HPDE6-E6E7 (cell line): ENCODE results near the gene CREB3L4.
"Not testable (repeated sequence)": the region's sequence is repeated elsewhere in the genome, so short reads cannot be mapped to it uniquely, and the experiment has no call there.

Source experiments
- DNase-seq: peaks from one replicate; pipeline ENCODE4 v3.0.0; 2011; ENCODE audit warnings: missing footprints; ENCODE audit errors: extremely low spot score

CREB3L4 gene

DNA sequence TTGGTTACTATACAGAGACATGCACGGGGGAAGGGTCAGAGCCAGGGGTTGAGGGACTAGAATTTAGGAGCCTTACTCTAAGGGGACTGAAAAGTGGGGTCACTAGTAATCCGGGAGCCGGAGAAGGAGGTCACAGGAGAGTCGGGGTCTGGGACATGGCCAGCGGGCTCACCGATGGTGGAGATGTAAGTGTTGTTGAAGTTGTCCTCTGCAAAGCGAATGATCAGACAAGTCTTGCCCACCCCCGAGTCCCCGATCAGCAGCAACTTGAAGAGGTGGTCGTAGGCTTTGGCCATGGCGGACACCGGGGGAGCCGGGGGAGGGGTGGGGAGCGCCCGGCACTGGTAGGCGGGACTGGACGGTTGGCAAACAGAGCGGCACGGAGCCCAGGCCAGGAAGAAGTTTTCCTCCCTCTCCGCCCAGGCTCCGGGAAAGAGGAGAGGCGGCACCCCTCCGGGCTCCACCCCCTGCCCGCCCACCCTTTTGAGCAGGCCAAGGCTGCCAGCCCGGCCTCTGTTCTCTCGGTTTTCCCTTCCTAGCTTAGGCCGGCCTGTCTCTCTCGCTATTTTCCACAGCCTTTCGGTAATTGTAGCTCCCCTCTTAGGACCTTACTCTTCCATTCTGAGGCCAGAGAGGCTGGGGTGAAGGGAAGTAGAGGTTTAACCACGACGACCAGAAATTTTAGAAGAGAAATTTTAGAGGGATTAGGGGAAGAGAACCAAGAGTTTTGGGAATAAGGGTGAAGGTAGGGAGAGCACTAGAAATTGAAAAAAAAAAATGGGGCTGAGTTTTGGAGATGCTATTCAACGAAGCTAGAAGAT lies 18.4 kb downstream of the CREB3L4 start, which contains the start of gene RAB13:
Gene RAB13, minus strand, starts transcription at position 399 of the 821 bp plus-strand sequence. Its CDS starts 103 bp downstream, at position 296.
- peak; percentile 93 for DNase-seq

DNA sequence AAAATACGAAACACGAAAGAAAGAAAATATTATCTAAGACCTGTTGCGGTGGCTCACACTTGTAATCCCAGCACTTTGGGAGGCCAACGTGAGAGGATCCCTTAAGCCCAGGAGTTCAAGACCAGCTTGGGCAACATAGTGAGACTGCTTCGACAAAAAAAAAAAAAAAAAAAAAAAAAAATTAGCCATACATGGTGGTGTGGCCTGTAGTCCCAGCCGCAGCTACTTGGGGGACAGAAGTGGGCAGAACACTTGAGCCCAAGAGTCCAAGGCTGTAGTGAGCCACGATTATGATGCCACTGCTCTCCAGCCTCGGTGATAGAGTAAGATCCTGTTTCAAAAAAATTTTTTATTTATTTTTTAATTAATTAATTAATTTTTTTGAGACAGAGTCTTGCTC lies 19.9 kb downstream of the CREB3L4 start:
- DNase-seq = no peak

DNA sequence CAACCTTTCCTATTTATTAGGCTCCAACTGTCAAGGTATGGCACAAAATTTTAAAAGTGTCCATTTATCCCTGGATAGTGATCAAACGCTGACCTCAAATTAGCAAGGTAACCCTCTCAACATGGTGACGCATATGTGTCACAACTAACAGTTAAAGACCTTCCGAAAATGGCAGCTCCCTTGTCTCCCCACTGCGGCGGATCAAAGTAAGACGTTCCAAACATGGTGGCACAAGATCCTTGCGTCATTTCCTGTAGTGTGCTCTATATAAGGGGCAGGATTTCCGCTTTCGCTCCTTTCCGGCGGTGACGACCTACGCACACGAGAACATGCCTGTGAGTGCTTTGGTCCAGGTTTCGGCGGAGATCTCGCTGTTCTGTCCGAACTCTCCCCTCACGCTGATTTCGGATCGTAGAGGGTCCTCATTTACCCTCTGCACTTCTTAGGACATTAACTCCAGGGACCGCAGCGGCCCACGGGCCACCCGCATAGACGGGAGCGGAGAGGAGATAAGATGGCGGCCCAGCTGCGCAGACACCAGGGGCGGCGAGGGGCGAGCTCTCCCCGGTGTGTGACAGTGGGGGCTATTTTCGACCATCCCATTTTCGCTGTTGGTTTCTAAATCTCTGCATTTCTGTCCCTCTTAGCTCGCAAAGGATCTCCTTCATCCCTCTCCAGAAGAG lies 22.9 kb downstream of the CREB3L4 start, which contains the start of gene RPS27:
Gene RPS27, plus strand, starts transcription at position 295 of the 683 bp plus-strand sequence. Its CDS starts 35 bp downstream, at position 330.
- DNase-seq = peak; percentile 89

DNA sequence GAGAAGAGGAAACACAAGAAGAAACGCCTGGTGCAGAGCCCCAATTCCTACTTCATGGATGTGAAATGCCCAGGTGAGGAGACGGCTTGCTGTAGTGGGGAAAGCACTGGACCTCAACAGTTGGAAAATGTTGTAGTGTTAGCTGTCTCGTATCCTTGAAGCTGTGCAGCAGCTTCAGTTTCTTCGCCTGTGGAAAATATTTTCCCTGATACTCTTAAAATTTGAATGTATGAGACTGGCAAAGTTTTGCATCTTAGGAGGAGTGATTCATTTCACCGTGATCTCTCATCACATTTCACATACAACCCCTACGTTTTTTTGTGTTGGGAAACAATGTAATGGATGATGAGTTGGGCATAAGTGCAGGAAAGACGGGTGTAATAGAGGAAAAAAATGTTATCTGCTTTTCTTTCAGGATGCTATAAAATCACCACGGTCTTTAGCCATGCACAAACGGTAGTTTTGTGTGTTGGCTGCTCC lies 23.5 kb downstream of the CREB3L4 start:
- no peak for DNase-seq

DNA sequence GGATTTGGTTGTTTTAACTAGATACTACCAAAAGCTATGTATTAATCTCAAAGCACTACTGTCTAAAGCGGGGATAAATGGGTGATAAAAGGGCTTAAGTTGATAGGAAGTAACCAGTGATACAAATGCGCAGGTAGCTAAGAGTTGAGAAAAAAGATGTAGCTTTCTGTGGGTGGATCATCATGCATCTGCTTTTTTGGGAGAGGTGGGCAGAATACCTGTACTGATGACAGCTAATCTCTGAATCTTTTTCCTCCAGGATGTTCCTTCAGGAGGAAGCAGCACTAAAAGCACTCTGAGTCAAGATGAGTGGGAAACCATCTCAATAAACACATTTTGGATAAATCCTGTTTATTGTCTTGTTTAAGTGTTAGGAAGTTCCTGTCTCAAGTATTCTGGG lies 24.1 kb downstream of the CREB3L4 start:
- no peak for DNase-seq

DNA sequence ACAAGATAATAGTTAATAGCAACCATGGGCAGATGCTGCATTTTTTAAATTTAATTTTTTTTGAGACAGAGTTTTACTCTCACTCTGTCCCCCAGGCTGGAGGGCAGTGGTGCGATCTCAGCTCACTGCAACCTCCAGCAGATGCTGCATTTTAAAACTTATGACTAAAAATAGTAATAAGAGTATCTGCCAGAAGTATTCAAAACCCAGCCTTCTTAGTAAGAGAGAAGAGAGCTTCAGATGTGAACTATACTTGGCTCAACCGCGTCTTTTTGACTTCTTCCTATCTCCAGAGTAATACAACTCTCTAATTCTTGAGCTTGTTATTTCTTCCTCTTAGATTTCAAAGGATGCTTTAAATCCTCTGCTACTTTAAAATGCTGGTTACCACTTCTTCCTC lies 27.5 kb downstream of the CREB3L4 start:
- no peak for DNase-seq

DNA sequence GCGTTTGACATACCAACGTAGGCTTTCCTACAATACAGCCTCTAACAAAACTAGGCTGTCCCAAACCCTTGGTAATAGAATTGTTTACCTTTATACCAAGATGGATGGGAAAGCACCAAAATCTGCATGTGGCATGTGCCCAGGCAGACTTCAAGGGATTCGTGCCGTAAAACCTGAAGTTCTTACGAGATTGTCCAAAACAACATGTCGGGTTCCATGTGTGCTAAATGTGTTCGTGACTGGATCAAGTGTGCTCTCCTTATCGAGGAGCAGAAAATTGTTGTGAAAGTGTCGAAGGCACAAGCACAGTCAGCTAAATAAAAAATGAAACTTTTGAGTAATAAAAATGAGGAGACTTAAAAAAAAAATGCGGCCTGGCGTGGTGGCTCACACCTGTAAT lies 27.9 kb downstream of the CREB3L4 start:
- DNase-seq = no peak

DNA sequence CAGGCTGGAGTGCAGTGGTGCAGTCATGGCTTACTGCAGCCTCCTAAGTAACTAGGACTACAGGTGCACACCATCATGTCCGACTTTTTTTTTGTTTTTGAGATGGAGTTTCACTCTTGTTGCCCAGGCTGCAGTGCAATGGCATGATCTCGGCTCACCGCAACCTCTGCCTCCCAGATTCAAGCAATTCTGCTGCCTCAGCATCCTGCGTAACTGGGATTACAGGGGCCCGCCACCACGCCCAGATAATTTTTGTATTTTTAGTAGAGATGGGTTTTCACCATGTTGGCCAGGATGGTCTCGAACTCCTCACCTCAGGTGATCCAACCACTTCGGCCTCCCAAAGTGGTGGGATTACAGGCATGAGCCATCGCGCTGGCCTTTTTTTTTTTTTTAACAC lies 29.2 kb downstream of the CREB3L4 start:
- DNase-seq = not testable (repeated sequence)

DNA sequence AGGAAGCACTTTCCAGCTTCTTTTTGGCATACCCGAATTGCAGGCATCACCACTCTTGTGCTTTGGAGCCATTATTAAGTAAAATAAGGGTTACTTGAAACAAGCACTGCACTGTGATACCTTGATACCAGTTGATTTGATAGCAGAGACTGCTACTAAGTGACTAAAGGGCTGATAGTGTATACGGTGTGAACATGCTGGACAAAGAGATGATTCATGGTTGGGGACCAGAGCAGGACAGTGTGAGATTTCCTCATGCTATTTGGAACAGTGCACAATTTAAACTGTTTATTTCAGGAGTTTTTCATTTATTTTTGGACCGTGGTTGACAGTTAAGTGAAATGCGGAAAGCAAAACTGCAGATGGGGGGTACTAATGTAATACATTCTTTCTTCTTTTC lies 32.7 kb downstream of the CREB3L4 start:
- DNase-seq = no peak

DNA sequence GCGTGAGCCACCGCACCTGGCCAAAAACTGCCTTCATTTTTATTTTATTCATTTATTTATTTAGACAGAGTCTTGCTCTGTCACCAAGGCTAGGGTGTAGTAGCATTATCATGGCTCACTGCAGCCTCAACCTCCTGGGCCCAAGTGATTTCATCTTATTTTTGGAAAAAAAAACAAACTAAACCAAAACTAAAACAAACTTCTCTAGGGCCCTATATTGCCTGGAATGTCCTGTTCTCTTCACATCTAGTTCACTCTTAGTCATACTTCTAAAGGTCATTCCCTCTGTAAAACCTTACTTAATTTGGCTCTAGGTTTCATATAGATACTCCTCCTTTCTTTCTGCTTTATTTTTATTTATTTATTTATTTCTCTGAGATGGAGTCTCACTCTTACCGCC lies 38.4 kb downstream of the CREB3L4 start:
- DNase-seq = no peak

DNA sequence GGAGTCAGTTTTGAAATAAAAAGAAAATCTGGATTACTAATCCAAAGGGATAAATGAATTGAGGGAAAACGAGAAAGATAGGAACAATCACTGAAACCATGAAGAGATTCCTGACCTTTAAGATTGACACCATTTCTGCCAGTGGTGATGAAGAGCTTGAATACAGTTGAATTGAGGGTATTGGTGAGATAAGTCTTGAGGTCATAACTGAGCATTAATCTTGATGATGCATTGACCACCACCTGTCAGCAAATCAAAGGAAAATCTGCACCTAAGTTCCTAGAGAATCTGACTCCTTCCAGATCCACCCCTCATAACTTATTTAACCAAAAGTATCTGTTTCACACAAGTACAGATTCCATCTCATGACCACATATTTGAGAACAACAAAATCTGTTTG lies 44.4 kb downstream of the CREB3L4 start:
- no peak for DNase-seq

DNA sequence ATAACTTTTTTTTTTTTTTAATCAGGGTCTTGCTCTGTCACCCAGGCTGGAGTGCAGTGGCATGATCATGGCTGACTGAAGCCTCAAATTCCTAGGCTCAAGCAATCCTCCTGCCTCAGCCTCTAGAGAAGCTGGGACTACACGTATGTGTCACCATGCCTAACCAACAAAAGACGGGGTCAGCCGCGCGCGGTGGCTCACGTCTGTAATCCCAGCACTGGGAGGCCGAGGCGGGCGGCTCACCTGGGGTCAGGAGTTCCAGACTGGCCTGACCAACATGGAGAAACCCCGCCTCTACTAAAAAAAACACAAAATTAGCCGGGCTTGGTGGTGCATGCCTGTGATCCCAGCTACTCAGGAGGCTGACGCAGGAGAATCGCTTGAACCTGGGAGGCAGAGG lies 44.8 kb downstream of the CREB3L4 start:
- DNase-seq = not testable (repeated sequence)

DNA sequence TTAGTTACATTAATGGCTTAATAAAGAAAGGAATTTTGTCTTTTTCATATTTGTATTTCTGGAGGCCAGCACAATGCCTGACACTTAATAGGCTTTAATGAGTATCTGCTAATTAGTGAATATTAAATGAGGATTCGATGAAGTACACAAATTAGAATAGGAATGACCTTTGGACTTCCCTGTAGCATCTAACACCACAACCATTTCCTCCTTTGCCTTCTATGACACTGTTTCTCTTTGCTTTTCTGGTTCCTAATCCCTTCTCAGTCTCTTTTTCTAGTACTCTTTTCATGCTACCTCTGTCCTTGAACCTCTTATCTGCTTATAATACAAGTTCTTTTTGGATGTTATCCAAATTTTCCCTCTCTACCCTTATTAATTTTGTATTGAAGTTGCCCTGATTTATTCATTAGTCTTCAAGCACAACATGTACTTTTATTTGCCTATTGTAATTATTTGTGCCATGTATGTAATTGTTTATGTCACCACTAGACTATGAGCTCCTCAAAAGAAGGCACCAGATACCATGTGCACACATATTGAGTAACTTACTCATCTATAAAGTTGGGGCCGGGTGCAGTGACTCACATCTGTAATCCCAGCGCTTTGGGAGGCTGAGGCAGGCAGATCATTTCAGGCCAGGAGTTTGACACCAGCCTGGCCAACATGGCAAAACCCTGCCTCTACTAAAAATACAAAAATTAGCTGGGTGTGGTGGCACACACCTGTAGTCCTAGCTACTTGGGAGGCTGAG lies 46.6 kb downstream of the CREB3L4 start:
- DNase-seq = no peak

DNA sequence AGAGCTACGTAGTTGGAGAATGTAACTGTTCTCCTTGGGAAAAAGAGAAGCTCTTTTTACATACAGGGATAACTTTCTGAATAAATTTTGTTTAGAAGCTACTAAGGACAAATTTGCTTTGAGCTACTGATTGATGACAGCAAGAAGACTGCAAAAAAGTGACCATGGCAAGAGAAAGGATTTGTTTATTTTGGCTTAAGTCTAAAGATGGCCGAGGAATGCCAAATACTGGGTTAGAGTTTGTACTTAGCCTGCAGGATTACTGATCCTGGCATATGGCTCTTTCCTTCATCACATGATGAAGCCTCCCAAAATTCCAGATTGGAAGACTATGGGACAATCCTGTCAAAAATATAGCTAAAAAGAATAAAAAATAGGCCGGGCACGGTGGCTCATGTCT lies 51.6 kb downstream of the CREB3L4 start:
- DNase-seq = no peak

DNA sequence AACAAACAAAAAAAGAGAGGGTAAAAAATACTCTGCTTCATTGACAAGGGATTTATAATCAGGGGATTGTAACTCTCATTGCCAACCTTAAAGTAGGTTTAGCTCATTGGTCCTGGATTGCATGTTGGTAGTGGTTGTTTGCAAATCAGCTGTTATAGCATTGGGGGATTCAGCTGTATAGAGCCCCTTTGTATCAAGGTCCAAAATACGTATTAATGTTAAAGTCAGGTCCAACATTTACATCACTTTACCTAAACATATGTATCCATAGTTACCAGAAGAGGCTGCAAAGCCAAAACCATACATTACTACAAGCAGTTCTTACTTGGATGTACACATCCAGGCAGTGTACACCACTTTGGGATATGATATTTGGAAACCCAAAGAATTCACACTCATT lies 52.2 kb downstream of the CREB3L4 start:
- DNase-seq = no peak
